Upper lobe of right lung (tissue), 1 donor: Measurements from ENCODE around the gene ATXN7L3B. TPM values are rescaled to one million over a fixed set of nuclear protein-coding genes. Genes with fewer than 3 reads are reported as not detected.

Experiments used
- ATAC-seq: fragments of 200-7000 bp; cut with Tn5 transposase; one replicate; pipeline ENCODE4 v1.9.1; 2020; ENCODE audit warnings: mild to moderate bottlenecking, moderate library complexity
- DNase-seq: peaks from one replicate; pipeline ENCODE4 v3.0.0-alpha.2; 2020
- H3K27ac ChIP-seq: fragments of 200-600 bp; one replicate; pipeline ENCODE4 v1.8.0; 2022
- H3K27me3 ChIP-seq: fragments of 200-600 bp; one replicate; pipeline ENCODE4 v1.8.0; 2022; ENCODE audit warnings: mild to moderate bottlenecking
- H3K36me3 ChIP-seq: fragments of 200-600 bp; one replicate; pipeline ENCODE4 v1.8.0; 2022
- H3K4me1 ChIP-seq: fragments of 200-600 bp; one replicate; pipeline ENCODE4 v1.8.0; 2022
- H3K4me3 ChIP-seq: fragments of 200-600 bp; one replicate; pipeline ENCODE4 v1.8.0; 2022; ENCODE audit warnings: mild to moderate bottlenecking
- H3K9me3 ChIP-seq: fragments of 200-600 bp; one replicate; pipeline ENCODE4 v1.8.0; 2022
- CTCF ChIP-seq: fragments of 200-600 bp; IDR thresholded peaks from one replicate; pipeline ENCODE4 v1.8.0; 2022; ENCODE audit warnings: antibody characterized with exemption
- intact Hi-C: fragments of 100-400 bp; cut with DNase I; formaldehyde crosslinking; loops from one replicate; pipeline ENCODE4 v1.11.0; 2022
- long read RNA-seq: library from polyadenylated mRNA; unstranded; transcript quantifications from one replicate; pipeline ENCODE4 v2.0.0, GENCODE V29; 2021
- total RNA-seq: library from RNA; stranded (reverse); fragmentation: NEBNext Ultra II Directional; extraction: Animal tissue kit (Norgen Biotek cat#: 25700); gene quantifications from one replicate; pipeline ENCODE4 v1.2.1, GENCODE V29; 2021
- donor health status: DM: no; HTN: yes; CAD: no; lungs with severe emphysema.

The ATXN7L3B gene, protein sequence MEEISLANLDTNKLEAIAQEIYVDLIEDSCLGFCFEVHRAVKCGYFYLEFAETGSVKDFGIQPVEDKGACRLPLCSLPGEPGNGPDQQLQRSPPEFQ
- total RNA-seq: 30.4 TPM
- long read RNA-seq, full-length matches to known transcripts: 126 of 126 reads
- long read RNA-seq, partial matches to known transcripts: 0 of 126 reads
- long read RNA-seq, other reads (novel, unspliced or antisense): 0 of 126 reads

DNA sequence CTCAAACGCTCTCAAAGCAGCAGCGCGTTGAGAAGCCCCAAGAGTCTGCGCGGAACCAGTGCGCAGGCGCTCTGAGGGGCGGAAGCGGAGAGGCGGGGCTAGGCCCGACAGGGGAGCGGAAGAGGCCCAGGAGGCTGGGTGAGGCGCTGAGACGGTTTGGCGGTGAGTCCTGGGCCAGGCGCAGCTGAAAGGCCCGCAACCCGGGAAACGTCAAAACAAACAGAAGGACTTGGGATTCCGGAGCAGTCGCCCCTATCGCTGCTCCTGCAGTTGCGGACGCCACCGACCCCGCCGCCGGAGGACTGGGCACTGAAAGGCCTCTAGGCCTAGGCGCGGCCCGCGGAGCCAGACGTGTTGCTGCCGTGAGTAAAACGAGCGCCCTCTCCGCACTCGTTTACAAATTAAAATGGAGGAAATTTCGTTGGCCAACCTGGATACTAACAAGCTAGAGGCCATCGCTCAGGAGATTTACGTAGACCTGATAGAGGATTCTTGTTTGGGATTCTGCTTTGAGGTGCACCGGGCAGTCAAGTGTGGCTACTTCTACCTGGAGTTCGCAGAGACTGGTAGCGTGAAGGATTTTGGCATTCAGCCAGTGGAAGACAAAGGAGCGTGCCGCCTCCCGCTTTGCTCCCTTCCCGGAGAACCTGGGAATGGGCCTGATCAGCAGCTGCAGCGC lies at the start of gene ATXN7L3B:
Gene ATXN7L3B (plus strand): TSS at position 129 of the 679 bp plus-strand sequence. CDS start 278 bp downstream, at position 407.
- Histone ChIP-seq H3K4me3 (peak within 1 kb of the TSS; percentile 94), H3K36me3 (peaks cover 7% of the 10 kb centered on the region), H3K4me1 (peaks cover 42% of the 10 kb centered on the region), H3K9me3 (no peaks in the 10 kb centered on the region), H3K27me3 (no peaks in the 10 kb centered on the region), H3K27ac (peak within 1 kb of the TSS; percentile 99)
- no peak for TF ChIP-seq CTCF
- ATAC-seq (peak; percentile 100), DNase-seq (peak; percentile 97)
- intact Hi-C loops: no loop called here

- Histone ChIP-seq H3K9me3 (no peaks in the 10 kb centered on the region), H3K4me1 (no peaks in the 10 kb centered on the region), H3K27me3 (no peaks in the 10 kb centered on the region), H3K4me3 (no peak overlapping the region), H3K27ac (no peak overlapping the region), H3K36me3 (no peaks in the 10 kb centered on the region)
- no peak for TF ChIP-seq CTCF
- DNase-seq (no peak), ATAC-seq (no peak)
- intact Hi-C loops: no loop called here
Measured at GRCh38 chr12:74488134-74488533, 49.5 kb upstream of the ATXN7L3B start.

- H3K27ac ChIP-seq: no peak overlapping the region
- H3K9me3 ChIP-seq: no peaks in the 10 kb centered on the region
- no peak for TF ChIP-seq CTCF
- no peak for ATAC-seq
- intact Hi-C loops: no loop called here
- no peaks in the 10 kb centered on the region for H3K27me3 ChIP-seq
- DNase-seq: no peak
- no peaks in the 10 kb centered on the region for H3K4me1 ChIP-seq
- no peak overlapping the region for H3K4me3 ChIP-seq
- H3K36me3 ChIP-seq: no peaks in the 10 kb centered on the region
Measured at GRCh38 chr12:74489543-74489942, 48.1 kb upstream of the ATXN7L3B start.

GRCh38 chr12:74490390-74491064 lies 47.1 kb upstream of the ATXN7L3B start:
- Histone ChIP-seq H3K36me3 (no peaks in the 10 kb centered on the region), H3K27me3 (no peaks in the 10 kb centered on the region), H3K9me3 (no peaks in the 10 kb centered on the region), H3K4me1 (no peaks in the 10 kb centered on the region), H3K27ac (no peak overlapping the region), H3K4me3 (no peak overlapping the region)
- DNase-seq (no peak), ATAC-seq (no peak)
- intact Hi-C loops: no loop called here
- no peak for TF ChIP-seq CTCF

- TF ChIP-seq CTCF: no peak
- intact Hi-C loops: no loop called here
Measured at GRCh38 chr12:74491374-74491773, 46.3 kb upstream of the ATXN7L3B start.

More at GRCh38 chr12:74491374-74491773, 46.3 kb upstream of the ATXN7L3B start:
- no peak overlapping the region for H3K27ac ChIP-seq
- H3K4me1 ChIP-seq: no peaks in the 10 kb centered on the region
- ATAC-seq (no peak), DNase-seq (no peak)
- no peaks in the 10 kb centered on the region for H3K27me3 ChIP-seq
- H3K36me3 ChIP-seq: no peaks in the 10 kb centered on the region
- no peak overlapping the region for H3K4me3 ChIP-seq
- H3K9me3 ChIP-seq: no peaks in the 10 kb centered on the region
